ENCODE results near the gene ABCC11. TPM values are rescaled to one million over a fixed set of nuclear protein-coding genes. Genes with fewer than 3 reads are reported as not detected.

ABCC11 gene
- total and polyA plus RNA-seq, 2 of the 13 experiments (the other 11 are each of a cell fraction or from before 2014, with no cell fraction given) = 1.0 to 1.4 TPM

DNA sequence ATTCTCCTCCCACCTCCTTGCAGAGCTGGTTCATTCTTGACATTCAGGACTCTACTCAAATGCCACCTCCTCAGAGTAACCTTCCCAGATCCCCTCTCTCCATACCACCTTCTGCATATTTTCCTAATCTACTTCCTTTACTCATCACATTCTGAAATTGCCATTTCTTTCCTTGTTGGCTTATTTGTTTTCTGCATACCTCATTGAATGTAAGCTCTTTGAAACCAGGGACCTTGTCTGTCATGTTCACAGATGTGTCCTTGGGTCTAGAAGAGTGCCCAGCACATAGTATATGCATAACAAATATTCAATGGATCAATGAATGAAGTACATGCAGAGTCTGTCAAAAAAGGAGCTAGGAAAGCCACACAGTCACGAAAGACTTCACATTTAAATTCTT, 11.1 kb downstream of the ABCC11 start (continued):
- TF ChIP-seq, protein P1, sequence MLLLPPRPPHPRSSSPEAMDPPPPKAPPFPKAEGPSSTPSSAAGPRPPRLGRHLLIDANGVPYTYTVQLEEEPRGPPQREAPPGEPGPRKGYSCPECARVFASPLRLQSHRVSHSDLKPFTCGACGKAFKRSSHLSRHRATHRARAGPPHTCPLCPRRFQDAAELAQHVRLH (CRISPR knock-in tag; IDR thresholded peaks at IDR 0.05; ENCODE audit: borderline replicate concordance, low read depth) = no peak
- TF ChIP-seq ZNF33B (CRISPR knock-in tag; IDR thresholded peaks at IDR 0.05) (no peak), NRL (CRISPR knock-in tag; IDR thresholded peaks at IDR 0.05; ENCODE audit: borderline replicate concordance) (no peak), ZNF7 (CRISPR knock-in tag; IDR thresholded peaks at IDR 0.05) (no peak), MXD4 (CRISPR knock-in tag; IDR thresholded peaks at IDR 0.05) (no peak), ZNF274 (CRISPR knock-in tag; IDR thresholded peaks at IDR 0.05) (no peak), ZNF20 (CRISPR knock-in tag; IDR thresholded peaks at IDR 0.05) (no peak), MEIS2 (CRISPR knock-in tag; IDR thresholded peaks at IDR 0.05) (peak; percentile 52; the same call in 1 of the 2 replicates), GATAD1 (CRISPR knock-in tag; IDR thresholded peaks at IDR 0.05) (no peak), RXRB (CRISPR knock-in tag; IDR thresholded peaks at IDR 0.05; ENCODE audit: borderline replicate concordance) (0 out of 2 replicates have a peak, but pooled peaks have one; percentile 22), NONO (IDR thresholded peaks at IDR 0.05) (no peak), NONO (CRISPR knock-in tag; conservative IDR thresholded peaks at IDR 0.05) (no peak), NFIC (IDR thresholded peaks at IDR 0.05; ENCODE audit: low read length) (no peak), NR2C2 (CRISPR knock-in tag; IDR thresholded peaks at IDR 0.05; ENCODE audit: borderline replicate concordance) (no peak), ZNF713 (CRISPR knock-in tag; IDR thresholded peaks at IDR 0.05) (no peak), TBX3 (IDR thresholded peaks at IDR 0.05; ENCODE audit: borderline replicate concordance) (no peak; the same call in 1 of the 2 replicates)
- TF ChIP-seq, protein P2, sequence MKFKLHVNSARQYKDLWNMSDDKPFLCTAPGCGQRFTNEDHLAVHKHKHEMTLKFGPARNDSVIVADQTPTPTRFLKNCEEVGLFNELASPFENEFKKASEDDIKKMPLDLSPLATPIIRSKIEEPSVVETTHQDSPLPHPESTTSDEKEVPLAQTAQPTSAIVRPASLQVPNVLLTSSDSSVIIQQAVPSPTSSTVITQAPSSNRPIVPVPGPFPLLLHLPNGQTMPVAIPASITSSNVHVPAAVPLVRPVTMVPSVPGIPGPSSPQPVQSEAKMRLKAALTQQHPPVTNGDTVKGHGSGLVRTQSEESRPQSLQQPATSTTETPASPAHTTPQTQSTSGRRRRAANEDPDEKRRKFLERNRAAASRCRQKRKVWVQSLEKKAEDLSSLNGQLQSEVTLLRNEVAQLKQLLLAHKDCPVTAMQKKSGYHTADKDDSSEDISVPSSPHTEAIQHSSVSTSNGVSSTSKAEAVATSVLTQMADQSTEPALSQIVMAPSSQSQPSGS (CRISPR knock-in tag; IDR thresholded peaks at IDR 0.05) = peak; percentile 39; the same call in 1 of the 2 replicates
- TF ChIP-seq, protein P3, sequence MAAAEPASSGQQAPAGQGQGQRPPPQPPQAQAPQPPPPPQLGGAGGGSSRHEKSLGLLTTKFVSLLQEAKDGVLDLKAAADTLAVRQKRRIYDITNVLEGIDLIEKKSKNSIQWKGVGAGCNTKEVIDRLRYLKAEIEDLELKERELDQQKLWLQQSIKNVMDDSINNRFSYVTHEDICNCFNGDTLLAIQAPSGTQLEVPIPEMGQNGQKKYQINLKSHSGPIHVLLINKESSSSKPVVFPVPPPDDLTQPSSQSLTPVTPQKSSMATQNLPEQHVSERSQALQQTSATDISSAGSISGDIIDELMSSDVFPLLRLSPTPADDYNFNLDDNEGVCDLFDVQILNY (CRISPR knock-in tag; conservative IDR thresholded peaks at IDR 0.05) = no peak
- TF ChIP-seq, protein P4, sequence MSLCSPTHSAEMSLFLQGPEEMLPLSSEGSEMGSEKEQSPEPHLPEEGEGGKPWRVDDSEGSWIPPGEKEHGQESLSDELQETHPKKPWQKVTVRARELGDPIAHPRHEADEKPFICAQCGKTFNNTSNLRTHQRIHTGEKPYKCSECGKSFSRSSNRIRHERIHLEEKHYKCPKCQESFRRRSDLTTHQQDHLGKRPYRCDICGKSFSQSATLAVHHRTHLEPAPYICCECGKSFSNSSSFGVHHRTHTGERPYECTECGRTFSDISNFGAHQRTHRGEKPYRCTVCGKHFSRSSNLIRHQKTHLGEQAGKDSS (CRISPR knock-in tag; IDR thresholded peaks at IDR 0.05; ENCODE audit: borderline replicate concordance, low read depth) = no peak
- TF ChIP-seq, protein P5, sequence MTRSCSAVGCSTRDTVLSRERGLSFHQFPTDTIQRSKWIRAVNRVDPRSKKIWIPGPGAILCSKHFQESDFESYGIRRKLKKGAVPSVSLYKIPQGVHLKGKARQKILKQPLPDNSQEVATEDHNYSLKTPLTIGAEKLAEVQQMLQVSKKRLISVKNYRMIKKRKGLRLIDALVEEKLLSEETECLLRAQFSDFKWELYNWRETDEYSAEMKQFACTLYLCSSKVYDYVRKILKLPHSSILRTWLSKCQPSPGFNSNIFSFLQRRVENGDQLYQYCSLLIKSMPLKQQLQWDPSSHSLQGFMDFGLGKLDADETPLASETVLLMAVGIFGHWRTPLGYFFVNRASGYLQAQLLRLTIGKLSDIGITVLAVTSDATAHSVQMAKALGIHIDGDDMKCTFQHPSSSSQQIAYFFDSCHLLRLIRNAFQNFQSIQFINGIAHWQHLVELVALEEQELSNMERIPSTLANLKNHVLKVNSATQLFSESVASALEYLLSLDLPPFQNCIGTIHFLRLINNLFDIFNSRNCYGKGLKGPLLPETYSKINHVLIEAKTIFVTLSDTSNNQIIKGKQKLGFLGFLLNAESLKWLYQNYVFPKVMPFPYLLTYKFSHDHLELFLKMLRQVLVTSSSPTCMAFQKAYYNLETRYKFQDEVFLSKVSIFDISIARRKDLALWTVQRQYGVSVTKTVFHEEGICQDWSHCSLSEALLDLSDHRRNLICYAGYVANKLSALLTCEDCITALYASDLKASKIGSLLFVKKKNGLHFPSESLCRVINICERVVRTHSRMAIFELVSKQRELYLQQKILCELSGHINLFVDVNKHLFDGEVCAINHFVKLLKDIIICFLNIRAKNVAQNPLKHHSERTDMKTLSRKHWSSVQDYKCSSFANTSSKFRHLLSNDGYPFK (CRISPR knock-in tag; IDR thresholded peaks at IDR 0.05; ENCODE audit: borderline replicate concordance) = no peak
- TF ChIP-seq, protein P6, sequence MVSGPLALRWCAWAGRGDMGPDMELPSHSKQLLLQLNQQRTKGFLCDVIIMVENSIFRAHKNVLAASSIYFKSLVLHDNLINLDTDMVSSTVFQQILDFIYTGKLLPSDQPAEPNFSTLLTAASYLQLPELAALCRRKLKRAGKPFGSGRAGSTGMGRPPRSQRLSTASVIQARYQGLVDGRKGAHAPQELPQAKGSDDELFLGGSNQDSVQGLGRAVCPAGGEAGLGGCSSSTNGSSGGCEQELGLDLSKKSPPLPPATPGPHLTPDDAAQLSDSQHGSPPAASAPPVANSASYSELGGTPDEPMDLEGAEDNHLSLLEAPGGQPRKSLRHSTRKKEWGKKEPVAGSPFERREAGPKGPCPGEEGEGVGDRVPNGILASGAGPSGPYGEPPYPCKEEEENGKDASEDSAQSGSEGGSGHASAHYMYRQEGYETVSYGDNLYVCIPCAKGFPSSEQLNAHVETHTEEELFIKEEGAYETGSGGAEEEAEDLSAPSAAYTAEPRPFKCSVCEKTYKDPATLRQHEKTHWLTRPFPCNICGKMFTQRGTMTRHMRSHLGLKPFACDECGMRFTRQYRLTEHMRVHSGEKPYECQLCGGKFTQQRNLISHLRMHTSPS (CRISPR knock-in tag; IDR thresholded peaks at IDR 0.05; ENCODE audit: low read depth) = no peak
- TF ChIP-seq, protein P7, sequence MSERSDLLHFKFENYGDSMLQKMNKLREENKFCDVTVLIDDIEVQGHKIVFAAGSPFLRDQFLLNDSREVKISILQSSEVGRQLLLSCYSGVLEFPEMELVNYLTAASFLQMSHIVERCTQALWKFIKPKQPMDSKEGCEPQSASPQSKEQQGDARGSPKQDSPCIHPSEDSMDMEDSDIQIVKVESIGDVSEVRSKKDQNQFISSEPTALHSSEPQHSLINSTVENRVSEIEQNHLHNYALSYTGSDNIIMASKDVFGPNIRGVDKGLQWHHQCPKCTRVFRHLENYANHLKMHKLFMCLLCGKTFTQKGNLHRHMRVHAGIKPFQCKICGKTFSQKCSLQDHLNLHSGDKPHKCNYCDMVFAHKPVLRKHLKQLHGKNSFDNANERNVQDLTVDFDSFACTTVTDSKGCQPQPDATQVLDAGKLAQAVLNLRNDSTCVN (CRISPR knock-in tag; IDR thresholded peaks at IDR 0.05; ENCODE audit: borderline replicate concordance) = no peak

Measured in HepG2 (cell line).